ENCODE data around the gene FAM107B.

FAM107B gene

DNA sequence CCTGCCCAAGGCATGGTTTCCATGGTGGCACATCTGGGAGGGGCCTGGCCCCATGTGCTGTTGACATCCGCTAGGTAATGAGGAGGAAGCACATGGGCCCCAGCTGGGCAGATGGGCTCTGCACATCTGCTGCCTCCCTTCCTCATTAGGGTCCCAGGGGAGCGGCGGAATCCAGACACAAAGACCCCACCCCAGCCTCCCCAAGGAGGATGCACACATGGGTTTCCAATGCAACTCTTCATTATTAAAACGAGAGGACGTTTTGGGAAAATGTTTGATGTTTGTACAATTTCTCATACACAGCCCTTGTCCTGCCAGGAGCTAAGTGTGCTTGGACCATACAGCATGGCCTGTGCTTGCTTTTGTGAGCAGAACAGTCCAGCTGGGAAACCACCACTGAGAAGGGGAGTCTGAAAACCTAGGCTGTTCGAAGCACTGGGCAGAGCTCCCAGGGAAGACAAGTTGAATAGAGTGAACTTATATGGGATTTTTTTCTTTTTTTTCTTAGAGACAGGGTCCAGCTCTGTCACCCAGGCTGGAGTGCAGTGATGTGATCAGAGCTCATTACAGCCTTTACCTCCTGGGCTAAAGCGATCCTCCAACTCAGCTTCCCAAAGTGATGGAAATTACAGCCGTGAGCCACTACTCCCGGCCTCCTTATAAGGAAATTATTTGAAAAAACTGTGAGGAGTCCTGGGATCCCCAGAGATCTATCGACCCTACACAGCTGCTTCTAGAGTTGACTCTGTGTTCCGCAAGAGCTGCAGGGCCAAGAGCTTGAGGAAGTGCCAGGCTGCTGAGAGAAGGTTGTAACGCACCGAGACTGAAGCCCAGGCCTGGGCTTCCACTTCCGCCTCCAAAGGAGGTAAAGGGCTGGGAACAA, 23.4 kb downstream of the FAM107B start:
- TF ChIP-seq, protein P1, sequence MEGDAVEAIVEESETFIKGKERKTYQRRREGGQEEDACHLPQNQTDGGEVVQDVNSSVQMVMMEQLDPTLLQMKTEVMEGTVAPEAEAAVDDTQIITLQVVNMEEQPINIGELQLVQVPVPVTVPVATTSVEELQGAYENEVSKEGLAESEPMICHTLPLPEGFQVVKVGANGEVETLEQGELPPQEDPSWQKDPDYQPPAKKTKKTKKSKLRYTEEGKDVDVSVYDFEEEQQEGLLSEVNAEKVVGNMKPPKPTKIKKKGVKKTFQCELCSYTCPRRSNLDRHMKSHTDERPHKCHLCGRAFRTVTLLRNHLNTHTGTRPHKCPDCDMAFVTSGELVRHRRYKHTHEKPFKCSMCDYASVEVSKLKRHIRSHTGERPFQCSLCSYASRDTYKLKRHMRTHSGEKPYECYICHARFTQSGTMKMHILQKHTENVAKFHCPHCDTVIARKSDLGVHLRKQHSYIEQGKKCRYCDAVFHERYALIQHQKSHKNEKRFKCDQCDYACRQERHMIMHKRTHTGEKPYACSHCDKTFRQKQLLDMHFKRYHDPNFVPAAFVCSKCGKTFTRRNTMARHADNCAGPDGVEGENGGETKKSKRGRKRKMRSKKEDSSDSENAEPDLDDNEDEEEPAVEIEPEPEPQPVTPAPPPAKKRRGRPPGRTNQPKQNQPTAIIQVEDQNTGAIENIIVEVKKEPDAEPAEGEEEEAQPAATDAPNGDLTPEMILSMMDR (IDR thresholded peaks at IDR 0.05; ENCODE audit: low read depth, low read length) = no peak
- H3K9me3 ChIP-seq (ENCODE audit: severe bottlenecking) = no peaks in the 10 kb centered on the region
- H3K27me3 ChIP-seq (ENCODE audit: insufficient read depth, low read depth, severe bottlenecking) = no peaks in the 10 kb centered on the region
- H3K4me3 ChIP-seq (ENCODE audit: low read depth, low read length) = no peak overlapping the region
- no peaks in the 10 kb centered on the region for H3K36me3 ChIP-seq
- DNase-seq = no peak
- no peak overlapping the region for H3K27ac ChIP-seq

DNA sequence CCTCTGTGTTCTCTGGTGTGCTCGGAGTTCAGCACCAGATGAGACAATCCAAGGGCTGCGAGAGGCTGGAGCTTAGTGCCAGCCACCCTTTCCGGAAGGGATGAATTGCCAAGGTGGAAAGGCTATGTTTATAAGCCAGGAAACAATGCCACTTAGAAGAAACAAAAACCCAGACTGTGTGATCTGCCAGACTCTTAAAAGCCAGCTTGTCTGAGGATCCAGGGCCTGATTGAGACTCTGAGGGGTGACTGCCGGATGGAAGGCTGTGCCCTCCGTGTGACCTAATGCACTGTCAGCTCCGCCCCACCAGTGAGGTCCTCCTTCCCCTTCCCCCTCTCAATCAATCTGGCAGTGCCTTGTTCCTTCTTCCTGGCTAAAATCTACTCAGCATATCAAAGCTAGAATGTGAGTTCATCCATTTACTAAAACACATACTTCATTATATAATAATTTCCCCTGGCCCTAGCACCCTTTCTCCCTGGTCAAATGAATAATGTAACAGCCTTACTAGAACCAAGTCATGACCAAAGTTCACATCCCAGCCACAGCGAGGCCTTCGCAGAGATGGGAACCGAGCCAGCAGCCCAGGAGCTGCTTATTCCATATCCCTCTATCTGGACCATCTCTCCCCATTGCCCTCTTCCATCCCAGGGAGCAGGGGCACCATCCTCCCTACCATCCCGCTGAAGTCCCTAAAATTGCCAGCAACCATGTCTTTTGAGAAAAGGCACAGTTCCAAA, 25.5 kb downstream of the FAM107B start:
- no peak for DNase-seq
- Histone ChIP-seq H3K27ac (no peak overlapping the region), H3K27me3 (ENCODE audit: insufficient read depth, low read depth, severe bottlenecking) (no peaks in the 10 kb centered on the region), H3K9me3 (ENCODE audit: severe bottlenecking) (no peaks in the 10 kb centered on the region), H3K36me3 (no peaks in the 10 kb centered on the region), H3K4me3 (ENCODE audit: low read depth, low read length) (no peak overlapping the region)
- TF ChIP-seq, protein P1 (IDR thresholded peaks at IDR 0.05; ENCODE audit: low read depth, low read length) = no peak

DNA sequence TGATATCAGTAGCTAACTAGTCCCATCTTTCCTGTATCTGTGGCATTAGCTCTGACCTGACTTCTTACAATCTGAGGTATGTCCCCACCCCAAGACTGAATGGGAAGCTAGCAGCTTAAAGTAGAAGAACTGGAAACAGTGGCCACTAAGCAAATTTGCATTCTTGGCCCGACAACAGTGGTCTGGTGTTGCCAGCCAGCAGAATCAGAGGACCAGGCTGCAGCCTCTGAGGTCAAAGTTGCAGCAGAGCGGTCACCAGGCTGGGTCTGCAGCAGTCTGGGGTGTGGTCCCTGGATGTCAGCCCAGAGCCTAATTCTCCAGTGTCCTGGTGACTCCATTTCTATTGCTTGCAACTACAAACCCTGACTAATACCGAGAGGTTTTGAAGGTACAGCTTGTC, 26.3 kb downstream of the FAM107B start:
- no peak overlapping the region for H3K27ac ChIP-seq

DNA sequence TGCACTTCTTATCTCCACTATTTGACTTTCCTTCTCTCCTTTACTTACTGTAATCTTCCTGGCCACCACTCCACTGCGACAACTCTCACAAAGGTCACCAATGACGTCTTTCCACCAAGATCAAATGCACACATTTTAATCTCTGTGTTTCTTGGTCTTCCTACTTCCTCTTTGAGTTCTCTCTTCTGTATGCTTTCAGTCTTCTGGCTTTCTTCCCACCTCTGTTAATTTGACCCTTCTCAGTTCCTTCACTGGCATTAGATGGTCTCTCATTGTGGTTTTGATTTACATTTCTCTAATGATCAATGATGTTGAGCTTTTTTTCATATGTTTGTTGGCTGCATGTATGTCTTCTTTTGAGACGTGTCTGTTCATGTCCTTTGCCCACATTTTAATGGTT, 31.9 kb downstream of the FAM107B start:
- TF ChIP-seq, protein P1 (IDR thresholded peaks at IDR 0.05; ENCODE audit: low read depth, low read length) = no peak
- no peaks in the 10 kb centered on the region for H3K27me3 ChIP-seq (ENCODE audit: insufficient read depth, low read depth, severe bottlenecking)
- no peak overlapping the region for H3K27ac ChIP-seq
- H3K9me3 ChIP-seq (ENCODE audit: severe bottlenecking) = no peaks in the 10 kb centered on the region
- H3K4me3 ChIP-seq (ENCODE audit: low read depth, low read length) = no peak overlapping the region
- no peak for DNase-seq
- H3K36me3 ChIP-seq = no peaks in the 10 kb centered on the region

More for the DNA sequence above, 26.3 kb downstream of the FAM107B start:
- no peak for DNase-seq
- H3K4me3 ChIP-seq (ENCODE audit: low read depth, low read length) = no peak overlapping the region
- no peaks in the 10 kb centered on the region for H3K36me3 ChIP-seq
- H3K9me3 ChIP-seq (ENCODE audit: severe bottlenecking) = no peaks in the 10 kb centered on the region
- no peaks in the 10 kb centered on the region for H3K27me3 ChIP-seq (ENCODE audit: insufficient read depth, low read depth, severe bottlenecking)
- TF ChIP-seq, protein P1 (IDR thresholded peaks at IDR 0.05; ENCODE audit: low read depth, low read length) = no peak

DNA sequence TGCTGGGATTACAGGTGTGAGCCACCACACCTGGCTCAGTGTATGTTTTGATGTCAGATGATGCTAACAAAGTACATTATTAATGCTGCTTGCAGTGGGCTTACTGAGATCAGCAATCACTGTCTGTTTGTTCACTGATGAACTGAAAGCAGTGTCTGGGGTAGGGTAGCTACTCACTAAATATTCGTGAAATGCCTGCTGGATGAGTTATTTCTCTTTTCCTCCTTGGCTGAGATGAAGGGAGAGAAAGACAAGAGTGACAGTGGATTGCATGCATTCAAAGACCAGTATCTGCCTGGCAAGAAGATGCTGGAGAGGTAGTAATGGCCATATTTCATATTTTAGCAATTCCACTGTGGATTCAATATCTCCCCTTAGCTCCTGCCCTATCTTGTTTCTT, 32.3 kb downstream of the FAM107B start:
- TF ChIP-seq, protein P1 (IDR thresholded peaks at IDR 0.05; ENCODE audit: low read depth, low read length) = no peak
- Histone ChIP-seq H3K27ac (no peak overlapping the region), H3K36me3 (no peaks in the 10 kb centered on the region), H3K4me3 (ENCODE audit: low read depth, low read length) (no peak overlapping the region), H3K27me3 (ENCODE audit: insufficient read depth, low read depth, severe bottlenecking) (no peaks in the 10 kb centered on the region), H3K9me3 (ENCODE audit: severe bottlenecking) (no peaks in the 10 kb centered on the region)
- no peak for DNase-seq
